CD4-positive, alpha-beta T cell treated with Interleukin-2 at 100 ng/mL for 4 hours (primary cell): ENCODE results near the gene CHI3L2.
A peak's percentile ranks its signal among the peaks of the same experiment; 100 is the strongest.

ENCODE experiments used
- DNase-seq: peaks from one replicate; pipeline ENCODE4 v3.0.0-alpha.2; 2020; ENCODE audit warnings: low spot score

The CHI3L2 gene

DNA sequence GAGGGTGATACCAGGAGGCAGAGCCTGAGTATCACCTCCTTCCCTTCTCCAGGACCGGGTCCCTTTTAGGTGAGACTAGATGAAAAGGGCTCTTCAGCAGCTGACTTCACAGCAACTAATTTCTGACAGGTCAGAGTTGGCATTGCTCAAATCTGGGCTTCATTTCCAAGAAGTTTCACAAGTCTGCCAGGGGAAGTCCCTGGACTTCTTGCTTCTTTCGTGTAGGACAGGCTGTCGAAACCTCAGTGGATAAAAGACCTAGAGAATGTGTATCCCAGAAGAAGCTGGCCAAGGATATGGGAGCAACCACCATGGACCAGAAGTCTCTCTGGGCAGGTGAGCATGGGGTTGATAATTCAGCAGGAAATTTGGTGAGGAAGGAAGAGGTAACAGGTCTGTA lies at the start of gene CHI3L2:
CHI3L2 (plus strand) TSS at position 280 of the 400 bp plus-strand sequence; CDS start at position 297, 17 bp downstream.
- DNase-seq = no peak

- no peak for DNase-seq
Observed at GRCh38 chr1:111179968-111180533, 47.5 kb upstream of the CHI3L2 start.

- DNase-seq = no peak
Observed at GRCh38 chr1:111182052-111182451, 45.5 kb upstream of the CHI3L2 start.

DNA sequence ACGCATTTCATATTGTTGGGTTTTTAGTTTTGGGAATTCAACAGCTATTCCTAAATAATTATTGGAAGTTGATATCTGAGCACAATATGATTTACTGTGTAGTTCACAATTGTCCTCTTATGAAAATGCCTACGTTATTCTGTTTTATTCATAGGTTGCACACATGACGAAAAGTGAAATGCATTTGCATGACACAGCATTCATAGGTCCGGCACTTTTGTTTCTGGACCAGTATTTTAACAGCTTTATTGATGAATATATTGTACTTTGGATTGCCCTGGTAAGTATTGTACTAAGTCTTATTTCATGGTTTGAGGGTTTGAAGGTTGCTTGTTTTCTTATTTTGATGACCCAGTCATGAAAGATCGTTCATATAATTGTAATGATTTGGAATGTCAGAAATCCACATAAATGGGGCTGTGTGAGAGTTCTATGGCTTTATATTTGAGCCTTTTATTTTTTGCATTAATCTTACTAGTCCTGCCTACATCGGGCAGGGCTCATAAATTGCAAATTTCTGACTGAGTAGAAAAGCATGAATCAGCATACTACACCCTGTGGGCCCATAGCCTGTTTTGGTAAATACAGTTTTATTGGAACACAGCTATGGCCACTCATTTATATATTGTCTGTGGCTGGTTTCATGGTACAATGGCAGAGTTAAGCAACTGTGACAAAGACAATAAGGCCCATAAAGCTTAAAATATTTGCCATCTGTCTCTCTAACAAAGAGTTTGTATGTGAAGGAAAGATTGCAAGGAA lies 44.0 kb upstream of the CHI3L2 start:
- no peak for DNase-seq

GRCh38 chr1:111184663-111185062 lies 42.9 kb upstream of the CHI3L2 start:
- no peak for DNase-seq

- no peak for DNase-seq
Observed at GRCh38 chr1:111190931-111191451, 36.5 kb upstream of the CHI3L2 start.

- DNase-seq = no peak
Observed at GRCh38 chr1:111191496-111191895, 36.0 kb upstream of the CHI3L2 start.

DNA sequence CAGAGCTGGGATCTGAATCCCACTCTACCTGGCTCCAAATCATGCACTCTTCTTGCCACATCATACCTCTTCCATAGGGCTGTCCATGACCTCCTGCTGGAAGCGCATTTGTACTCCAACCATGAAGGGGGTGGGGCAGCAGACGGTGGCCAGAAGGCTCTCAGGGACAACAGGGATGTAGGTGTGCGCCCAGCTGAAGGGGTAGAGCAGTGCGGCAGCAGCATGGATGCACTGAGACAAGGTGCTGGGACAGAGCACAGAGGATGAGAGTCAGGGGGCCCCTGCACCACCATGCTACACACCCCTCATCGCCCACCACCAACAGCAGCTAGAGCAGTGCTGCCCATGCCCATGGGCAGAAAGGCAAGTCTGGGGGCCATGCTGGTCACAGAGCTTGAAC lies 35.4 kb upstream of the CHI3L2 start:
- no peak for DNase-seq

DNA sequence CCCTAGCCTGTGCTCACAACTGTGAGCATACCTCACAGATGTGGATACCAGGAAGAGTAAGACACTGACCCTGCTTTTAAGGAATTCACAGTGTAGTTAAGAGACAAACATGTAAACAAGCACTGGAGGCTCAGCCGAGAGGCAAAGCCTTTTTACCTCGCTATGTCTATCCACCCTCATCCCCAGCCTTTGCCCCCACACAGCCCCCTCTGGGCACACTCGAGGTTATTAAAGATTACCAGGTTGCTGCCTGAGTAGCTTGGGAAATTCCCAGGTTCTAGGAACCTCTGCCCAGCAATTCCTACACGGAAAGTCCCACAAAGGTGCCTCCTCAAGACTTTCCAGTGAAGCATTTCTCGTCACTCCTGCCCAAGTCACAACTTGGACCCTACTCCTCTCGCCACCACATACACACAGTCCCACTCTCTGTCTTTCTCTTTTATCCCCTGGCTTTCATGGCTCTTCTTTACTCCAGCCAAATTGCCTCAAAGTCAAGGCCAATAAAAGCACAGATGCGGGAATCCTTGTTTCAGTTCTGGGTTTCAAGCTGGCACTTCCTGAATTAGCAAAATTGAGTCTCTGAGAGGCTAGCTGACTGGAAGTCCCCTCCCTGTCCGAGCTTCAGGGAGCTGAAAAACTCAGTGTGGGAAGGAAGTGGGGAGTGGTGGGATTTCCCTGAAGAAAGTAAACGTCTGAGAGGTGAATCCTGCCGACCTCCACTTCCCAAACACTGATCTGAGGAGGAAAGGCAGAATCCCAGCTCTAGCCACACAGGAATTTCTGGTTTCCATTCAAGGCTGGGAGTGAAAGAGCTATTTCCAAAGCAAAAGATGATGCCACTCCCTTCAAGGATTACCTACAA lies 34.6 kb upstream of the CHI3L2 start:
- DNase-seq = no peak

DNA sequence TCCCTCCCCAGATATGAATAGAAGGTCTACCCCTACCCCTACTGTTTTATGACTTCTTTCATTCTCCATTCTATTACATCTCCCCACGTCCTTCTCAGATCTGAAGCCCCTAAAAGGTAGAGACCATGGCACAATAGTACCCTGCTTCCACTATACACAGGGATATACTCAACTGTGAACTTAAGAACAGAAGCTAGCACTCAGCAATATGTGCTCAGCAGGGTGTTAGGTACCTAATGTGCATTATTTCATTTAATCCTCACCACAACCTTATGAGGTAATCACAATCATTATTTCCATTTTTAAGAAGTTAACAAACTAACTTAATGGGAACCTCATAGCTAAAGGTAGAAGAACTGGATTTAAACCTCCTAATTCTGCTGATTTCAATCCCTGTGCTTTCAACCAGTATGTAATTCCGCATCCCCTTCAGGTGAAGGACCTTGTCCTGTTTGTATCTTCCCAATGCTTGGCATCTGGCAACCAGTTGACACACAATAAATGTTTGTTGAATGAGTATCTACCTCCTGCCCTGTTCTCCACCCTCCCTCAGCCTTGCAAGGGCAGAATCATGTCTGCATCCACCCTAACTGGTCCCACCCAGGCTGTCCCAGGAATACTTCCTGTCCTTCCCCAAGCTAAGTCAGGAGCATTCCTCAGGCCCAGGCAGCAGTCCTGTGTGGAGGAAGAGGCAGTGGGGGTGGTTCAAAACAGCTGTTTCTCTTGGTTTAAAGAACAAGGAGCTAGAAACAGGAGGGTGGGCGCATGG lies 33.6 kb upstream of the CHI3L2 start:
- no peak for DNase-seq

GRCh38 chr1:111195002-111195684 lies 32.4 kb upstream of the CHI3L2 start:
- no peak for DNase-seq

- DNase-seq = no peak
Observed at GRCh38 chr1:111196213-111196612, 31.3 kb upstream of the CHI3L2 start.

- DNase-seq = peak; percentile 68
Observed at GRCh38 chr1:111197598-111198284, 29.8 kb upstream of the CHI3L2 start.

DNA sequence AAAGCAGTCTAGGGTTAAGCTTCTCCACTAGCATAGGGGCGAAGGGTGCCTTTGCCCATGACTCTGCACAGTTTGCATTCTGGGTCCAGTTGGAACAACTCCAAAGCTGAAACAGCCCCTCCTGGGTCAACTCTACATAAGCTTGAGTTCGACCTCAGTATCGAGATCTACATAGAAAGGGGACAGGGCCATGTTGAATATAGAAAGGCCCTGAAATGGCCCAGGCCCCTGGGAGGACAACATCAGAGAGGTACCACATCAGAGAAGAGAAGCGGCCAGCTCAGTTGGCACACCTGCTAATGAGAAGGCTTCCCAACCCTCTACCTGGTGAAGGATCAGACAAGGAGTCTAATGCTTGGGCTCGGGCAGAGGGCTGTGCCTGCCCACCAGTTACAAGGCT lies 28.7 kb upstream of the CHI3L2 start:
- no peak for DNase-seq

DNA sequence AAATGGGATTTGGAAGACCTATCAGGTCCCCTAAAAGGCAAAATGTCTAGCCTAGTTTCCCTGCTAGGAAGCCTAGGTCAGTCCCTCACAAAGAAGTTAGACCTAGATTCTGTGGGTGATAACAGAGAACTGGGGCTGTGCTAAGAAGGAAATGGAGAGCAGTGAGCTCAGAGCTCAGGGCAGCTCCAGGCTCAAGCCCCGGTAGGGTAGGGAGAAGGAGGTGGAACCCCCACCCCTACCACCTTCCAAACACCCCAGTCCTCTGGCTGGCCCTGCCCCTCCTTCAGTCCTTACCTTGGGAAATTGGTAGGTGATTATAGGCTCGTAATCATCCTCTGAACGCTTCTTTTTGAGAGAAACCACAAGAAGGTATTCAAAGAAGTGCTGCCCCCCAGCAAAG lies 28.2 kb upstream of the CHI3L2 start:
- DNase-seq = peak; percentile 41

- DNase-seq = peak; percentile 61
Observed at GRCh38 chr1:111199881-111200801, 27.4 kb upstream of the CHI3L2 start, which contains the start of gene DENND2D. TSS of gene DENND2D (minus strand) at chr1:111200646. CDS start at chr1:111200459, 187 bp downstream.

DNA sequence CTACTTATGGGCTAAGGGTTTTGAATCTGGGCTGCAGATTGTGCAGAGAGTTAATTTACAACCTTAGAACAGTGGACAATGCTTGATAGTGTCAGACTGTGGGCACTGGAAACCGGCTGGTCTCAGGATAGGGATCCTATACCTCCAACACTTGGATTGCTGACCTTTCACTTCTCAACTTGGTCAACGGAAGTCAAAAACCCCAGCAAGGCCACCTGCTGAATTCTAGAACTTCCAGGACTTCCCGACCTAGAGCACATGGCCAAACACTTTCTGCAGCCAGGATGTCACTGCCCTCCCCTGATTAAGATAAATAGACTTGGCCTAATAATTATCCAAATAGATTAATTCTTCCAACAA lies 26.7 kb upstream of the CHI3L2 start:
- no peak for DNase-seq

DNA sequence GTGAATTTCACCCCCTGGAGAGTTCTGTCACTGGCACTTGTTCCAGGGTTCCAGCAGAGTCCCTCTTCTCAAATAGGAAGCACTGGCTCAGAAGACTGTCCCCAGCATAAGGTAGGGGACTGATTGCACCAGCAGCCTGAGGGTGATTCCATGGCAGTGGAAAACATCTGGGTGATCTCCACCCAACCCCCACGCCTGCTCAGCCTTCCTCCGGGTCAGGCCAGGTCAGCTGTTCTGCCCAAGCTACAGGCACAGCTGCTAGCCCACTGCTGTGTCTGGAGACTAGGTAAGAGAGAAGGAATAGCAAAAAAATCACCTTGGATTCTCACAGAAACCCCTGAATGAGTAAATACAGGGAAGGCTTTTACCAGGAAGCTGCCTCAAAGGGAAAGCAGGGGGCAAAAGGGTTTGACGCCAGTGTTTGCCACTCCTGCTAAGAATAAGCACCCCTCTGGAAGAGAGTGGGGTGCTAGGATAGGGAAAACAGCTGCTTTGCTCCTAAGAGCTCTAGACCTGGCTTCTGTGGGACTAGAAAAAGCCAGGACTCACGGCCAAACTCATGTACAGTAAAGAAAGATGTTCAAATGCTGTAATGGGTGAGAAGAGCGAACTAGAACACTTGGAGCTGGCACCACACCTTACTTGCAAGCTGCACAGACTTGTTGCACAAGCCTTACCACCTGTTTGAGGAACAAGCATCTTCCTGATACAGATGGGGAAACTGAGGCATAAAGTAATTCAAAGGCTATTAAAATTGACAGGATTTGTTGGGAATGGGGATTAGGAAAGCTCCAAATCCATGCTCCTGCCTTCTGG lies 26.0 kb upstream of the CHI3L2 start:
- no peak for DNase-seq

DNA sequence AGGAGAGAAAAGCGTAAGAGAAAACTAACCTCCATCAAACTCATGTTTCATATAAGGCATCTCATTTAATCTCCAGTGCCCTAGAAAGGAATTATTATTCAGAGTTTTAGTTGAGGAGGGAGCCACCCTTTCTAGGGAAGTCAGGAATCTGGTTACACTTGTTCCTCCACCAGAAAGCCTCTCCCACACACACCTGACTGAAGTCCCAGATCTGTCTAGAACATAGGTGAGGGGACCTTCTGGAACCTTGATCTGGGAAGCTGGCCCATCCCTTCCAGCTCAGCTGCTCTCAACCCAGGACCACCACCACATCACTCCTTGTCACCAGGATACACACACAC lies 25.2 kb upstream of the CHI3L2 start:
- no peak for DNase-seq
